Fibroblast of skin of back (primary cell): ENCODE results near the gene RAB10.
"Not testable (repeated sequence)": the region's sequence is repeated elsewhere in the genome, so short reads cannot be mapped to it uniquely, and the experiment has no call there.

Experiments
- DNase-seq: peaks from one replicate; pipeline ENCODE4 v3.0.0-alpha.2; 2013

The RAB10 gene

GRCh38 chr2:26059542-26059941 is 25.7 kb downstream of the RAB10 start:
- DNase-seq: no peak

GRCh38 chr2:26061539-26061938 is 27.7 kb downstream of the RAB10 start:
- DNase-seq: no peak

- no peak for DNase-seq
These were observed 31.0 kb downstream of the RAB10 start for GRCh38 chr2:26064846-26065245.

GRCh38 chr2:26067186-26067974 is 33.5 kb downstream of the RAB10 start:
- DNase-seq: no peak

- DNase-seq: no peak
These were observed 34.2 kb downstream of the RAB10 start for GRCh38 chr2:26067980-26068507.

- DNase-seq: peak; percentile 86
These were observed 34.9 kb downstream of the RAB10 start for GRCh38 chr2:26068602-26069298.

GRCh38 chr2:26070730-26071129 is 36.8 kb downstream of the RAB10 start:
- no peak for DNase-seq

- no peak for DNase-seq
These were observed 39.3 kb downstream of the RAB10 start for GRCh38 chr2:26072925-26073768.

GRCh38 chr2:26073830-26074229 is 39.9 kb downstream of the RAB10 start:
- no peak for DNase-seq

GRCh38 chr2:26074676-26075075 is 40.8 kb downstream of the RAB10 start:
- no peak for DNase-seq

- DNase-seq: no peak
These were observed 41.3 kb downstream of the RAB10 start for GRCh38 chr2:26075173-26075572.

GRCh38 chr2:26076001-26076587 is 42.2 kb downstream of the RAB10 start:
- DNase-seq: no peak

- no peak for DNase-seq
These were observed 43.4 kb downstream of the RAB10 start for GRCh38 chr2:26077291-26077690.

GRCh38 chr2:26078939-26079338 is 45.1 kb downstream of the RAB10 start:
- DNase-seq: no peak

- DNase-seq: peak; percentile 79
These were observed 46.5 kb downstream of the RAB10 start for GRCh38 chr2:26080356-26080755.

- not testable (repeated sequence) for DNase-seq
These were observed 47.0 kb downstream of the RAB10 start for GRCh38 chr2:26080925-26081324.

- no peak for DNase-seq
These were observed 47.7 kb downstream of the RAB10 start for GRCh38 chr2:26081556-26081955.

GRCh38 chr2:26086155-26086637 is 52.3 kb downstream of the RAB10 start:
- peak; percentile 49 for DNase-seq

- DNase-seq: no peak
These were observed 52.9 kb downstream of the RAB10 start for GRCh38 chr2:26086779-26087178.

- peak; percentile 17 for DNase-seq
These were observed 54.3 kb downstream of the RAB10 start for GRCh38 chr2:26088038-26088643.

GRCh38 chr2:26088931-26089330 is 55.0 kb downstream of the RAB10 start:
- DNase-seq: not testable (repeated sequence)

- no peak for DNase-seq
These were observed 55.5 kb downstream of the RAB10 start for GRCh38 chr2:26089337-26089736.
